ENCODE data around the gene CHRNA3.

Gene CHRNA3

GRCh38 chr15:78620527-78621421, at the start of gene CHRNA3:
Gene CHRNA3, minus strand, starts transcription at chr15:78620996. Its CDS starts 202 bp downstream, at chr15:78620794.
- in situ Hi-C loops (cut with HindIII; ENCODE audit: low sequenced_read_pairs), result no loop called here
- H3K4me3 ChIP-seq (ENCODE audit: low read depth, low read length), result peak within 1 kb of the TSS; percentile 9
- no peak for DNase-seq (ENCODE audit: low read depth)
- no peak for TF ChIP-seq CTCF (IDR thresholded peaks at IDR 0.05; ENCODE audit: low read depth, low read length, missing control alignments)

- no peak overlapping the region for H3K4me3 ChIP-seq (ENCODE audit: low read depth, low read length)
- TF ChIP-seq CTCF (IDR thresholded peaks at IDR 0.05; ENCODE audit: low read depth, low read length, missing control alignments), result no peak
- DNase-seq (ENCODE audit: low read depth), result no peak
- in situ Hi-C loops (cut with HindIII; ENCODE audit: low sequenced_read_pairs), result no loop called here
Measured at GRCh38 chr15:78668987-78669386, 48.2 kb upstream of the CHRNA3 start.

GRCh38 chr15:78667578-78668236, 46.9 kb upstream of the CHRNA3 start:
- no peak overlapping the region for H3K4me3 ChIP-seq (ENCODE audit: low read depth, low read length)
- in situ Hi-C loops (cut with HindIII; ENCODE audit: low sequenced_read_pairs), result no loop called here
- no peak for DNase-seq (ENCODE audit: low read depth)
- TF ChIP-seq CTCF (IDR thresholded peaks at IDR 0.05; ENCODE audit: low read depth, low read length, missing control alignments), result no peak

- TF ChIP-seq CTCF (IDR thresholded peaks at IDR 0.05; ENCODE audit: low read depth, low read length, missing control alignments), result no peak
- no peak for DNase-seq (ENCODE audit: low read depth)
- in situ Hi-C loops (cut with HindIII; ENCODE audit: low sequenced_read_pairs), result no loop called here
- H3K4me3 ChIP-seq (ENCODE audit: low read depth, low read length), result no peak overlapping the region
Measured at GRCh38 chr15:78666010-78666409, 45.2 kb upstream of the CHRNA3 start.

- no peak for DNase-seq (ENCODE audit: low read depth)
- in situ Hi-C loops (cut with HindIII; ENCODE audit: low sequenced_read_pairs), result no loop called here
- no peak for TF ChIP-seq CTCF (IDR thresholded peaks at IDR 0.05; ENCODE audit: low read depth, low read length, missing control alignments)
- no peak overlapping the region for H3K4me3 ChIP-seq (ENCODE audit: low read depth, low read length)
Measured at GRCh38 chr15:78663703-78664102, 42.9 kb upstream of the CHRNA3 start.

- in situ Hi-C loops (cut with HindIII; ENCODE audit: low sequenced_read_pairs), result no loop called here
- no peak for DNase-seq (ENCODE audit: low read depth)
- no peak overlapping the region for H3K4me3 ChIP-seq (ENCODE audit: low read depth, low read length)
- no peak for TF ChIP-seq CTCF (IDR thresholded peaks at IDR 0.05; ENCODE audit: low read depth, low read length, missing control alignments)
Measured at GRCh38 chr15:78662028-78662427, 41.2 kb upstream of the CHRNA3 start.

Measured in astrocyte of the cerebellum (primary cell).